Measurements from ENCODE around the gene DENND1A.

DENND1A gene

DNA sequence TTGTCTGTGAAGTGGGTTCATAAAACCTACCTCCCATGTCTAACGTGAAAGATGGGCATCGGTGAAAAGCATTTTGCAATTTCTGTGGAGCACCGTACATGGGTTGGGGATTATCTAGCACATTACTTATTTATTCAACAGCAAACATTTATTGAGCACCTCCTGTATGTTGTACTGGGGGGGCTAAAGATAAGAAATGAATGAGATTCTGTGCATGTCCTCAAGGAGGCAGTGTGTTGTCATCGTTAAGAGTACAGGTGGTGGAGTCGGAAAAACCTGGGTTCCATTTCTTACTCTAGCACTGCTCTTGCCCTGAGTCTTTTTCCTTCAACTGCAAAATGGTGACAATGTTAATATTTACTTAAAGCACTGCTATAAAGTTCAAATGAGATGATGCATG lies 30.4 kb upstream of the DENND1A start:
- no peak overlapping the region for H2BK120ac ChIP-seq (ENCODE audit: low read depth, low read length)
- no peak overlapping the region for H3K9ac ChIP-seq (ENCODE audit: low read length)
- no peak overlapping the region for H2BK15ac ChIP-seq (ENCODE audit: low read depth, poor library complexity, severe bottlenecking)
- H3K36me3 ChIP-seq (ENCODE audit: control insufficient read depth in 1 of 2, insufficient read depth in 2 of 2, low read depth in 1 of 2, low read length in 2 of 2) = no peaks in the 10 kb centered on the region
- H3K23ac ChIP-seq (ENCODE audit: low read length in 2 of 2) = no peak overlapping the region
- WGBS = 67% methylated on average over 4 of the region's 5 CpGs
- H3K14ac ChIP-seq (ENCODE audit: low read length in 2 of 2) = no peak overlapping the region
- H3K9me3 ChIP-seq (ENCODE audit: control insufficient read depth, low read length) = peaks cover 7% of the 10 kb centered on the region
- H4K91ac ChIP-seq (ENCODE audit: low read length) = no peak overlapping the region
- peaks cover 44 to 58% of the 10 kb centered on the region in 2 experiments for H3K27me3 ChIP-seq (ENCODE audit: control insufficient read depth in 1 of 2, insufficient read depth in 1 of 2, low read length in 2 of 2)
- DNase-seq = no peak
- no peak overlapping the region for H2AFZ ChIP-seq (ENCODE audit: low read depth, low read length)
- H3K27ac ChIP-seq (ENCODE audit: low read length, poor library complexity, severe bottlenecking) = no peak overlapping the region
- no peak overlapping the region for H3K4me3 ChIP-seq (ENCODE audit: insufficient read depth in 1 of 2, low read depth in 1 of 2, low read length in 2 of 2)
- no peak overlapping the region for H2AK5ac ChIP-seq (ENCODE audit: low read length, severe bottlenecking)
- H3K4ac ChIP-seq (ENCODE audit: low read depth in 1 of 2, low read length in 2 of 2) = no peak overlapping the region
- no peaks in the 10 kb centered on the region for H3K4me1 ChIP-seq (ENCODE audit: control insufficient read depth, insufficient read depth, low read depth, low read length)
- H4K8ac ChIP-seq (ENCODE audit: low read length) = no peak overlapping the region
- H2BK5ac ChIP-seq (ENCODE audit: low read depth, low read length, poor library complexity, severe bottlenecking) = no peak overlapping the region
- H2BK12ac ChIP-seq (ENCODE audit: low read length in 2 of 2) = no peak overlapping the region
- H3K79me1 ChIP-seq (replicated peaks; ENCODE audit: low read length, poor library complexity, severe bottlenecking) = no peaks in the 10 kb centered on the region
- H3K18ac ChIP-seq (ENCODE audit: low read depth in 1 of 2, low read length in 2 of 2) = no peak overlapping the region
- H3K4me2 ChIP-seq (ENCODE audit: low read length, poor library complexity, severe bottlenecking) = no peak overlapping the region

GRCh38 chr9:123959787-123960186 lies 29.9 kb upstream of the DENND1A start:
- H2BK5ac ChIP-seq (ENCODE audit: low read depth, low read length, poor library complexity, severe bottlenecking) = no peak overlapping the region
- no peak for DNase-seq
- H2BK120ac ChIP-seq (ENCODE audit: low read depth, low read length) = no peak overlapping the region
- peaks cover 7% of the 10 kb centered on the region for H3K9me3 ChIP-seq (ENCODE audit: control insufficient read depth, low read length)
- 91% methylated on average over 3 of the region's 4 CpGs for WGBS
- no peak overlapping the region for H2BK12ac ChIP-seq (ENCODE audit: low read length in 2 of 2)
- no peak overlapping the region for H4K91ac ChIP-seq (ENCODE audit: low read length)
- no peak overlapping the region for H4K8ac ChIP-seq (ENCODE audit: low read length)
- no peaks in the 10 kb centered on the region for H3K4me1 ChIP-seq (ENCODE audit: control insufficient read depth, insufficient read depth, low read depth, low read length)
- no peak overlapping the region for H2BK15ac ChIP-seq (ENCODE audit: low read depth, poor library complexity, severe bottlenecking)
- no peak overlapping the region for H3K18ac ChIP-seq (ENCODE audit: low read depth in 1 of 2, low read length in 2 of 2)
- H3K27ac ChIP-seq (ENCODE audit: low read length, poor library complexity, severe bottlenecking) = no peak overlapping the region
- H3K4me2 ChIP-seq (ENCODE audit: low read length, poor library complexity, severe bottlenecking) = no peak overlapping the region
- no peak overlapping the region for H3K9ac ChIP-seq (ENCODE audit: low read length)
- H3K79me1 ChIP-seq (replicated peaks; ENCODE audit: low read length, poor library complexity, severe bottlenecking) = no peaks in the 10 kb centered on the region
- no peak overlapping the region for H3K23ac ChIP-seq (ENCODE audit: low read length in 2 of 2)
- no peak overlapping the region for H3K4ac ChIP-seq (ENCODE audit: low read depth in 1 of 2, low read length in 2 of 2)
- H2AK5ac ChIP-seq (ENCODE audit: low read length, severe bottlenecking) = no peak overlapping the region
- no peak overlapping the region for H3K4me3 ChIP-seq (ENCODE audit: insufficient read depth in 1 of 2, low read depth in 1 of 2, low read length in 2 of 2)
- peaks cover 41 to 53% of the 10 kb centered on the region in 2 experiments for H3K27me3 ChIP-seq (ENCODE audit: control insufficient read depth in 1 of 2, insufficient read depth in 1 of 2, low read length in 2 of 2)
- H3K14ac ChIP-seq (ENCODE audit: low read length in 2 of 2) = no peak overlapping the region
- no peaks in the 10 kb centered on the region for H3K36me3 ChIP-seq (ENCODE audit: control insufficient read depth in 1 of 2, insufficient read depth in 2 of 2, low read depth in 1 of 2, low read length in 2 of 2)
- no peak overlapping the region for H2AFZ ChIP-seq (ENCODE audit: low read depth, low read length)

DNA sequence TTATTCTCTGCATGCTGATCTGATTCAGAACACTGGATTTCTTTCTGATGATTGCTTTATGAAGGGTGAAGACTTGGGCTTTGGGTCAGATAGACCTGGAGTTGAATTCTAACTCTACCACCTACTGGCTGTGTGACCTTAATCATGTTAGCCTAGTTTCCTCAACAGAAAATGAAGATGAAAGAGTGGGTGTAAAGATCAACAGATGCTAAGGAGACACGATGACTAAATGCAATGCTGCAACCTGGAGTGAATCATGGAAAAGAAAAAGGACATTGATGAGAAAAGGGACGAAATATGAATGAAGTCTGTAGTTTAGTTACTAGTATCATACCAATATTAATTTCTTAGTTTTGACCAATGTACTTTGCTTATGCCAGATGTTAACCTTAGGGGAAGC lies 27.8 kb upstream of the DENND1A start:
- H2BK5ac ChIP-seq (ENCODE audit: low read depth, low read length, poor library complexity, severe bottlenecking) = no peak overlapping the region
- H3K9me3 ChIP-seq (ENCODE audit: control insufficient read depth, low read length) = peaks cover 7% of the 10 kb centered on the region
- H3K4me1 ChIP-seq (ENCODE audit: control insufficient read depth, insufficient read depth, low read depth, low read length) = no peaks in the 10 kb centered on the region
- no peak overlapping the region for H3K4ac ChIP-seq (ENCODE audit: low read depth in 1 of 2, low read length in 2 of 2)
- H3K27me3 ChIP-seq (ENCODE audit: control insufficient read depth in 1 of 2, insufficient read depth in 1 of 2, low read length in 2 of 2) = peaks cover 44 to 48% of the 10 kb centered on the region in 2 experiments
- no peak overlapping the region for H2AK5ac ChIP-seq (ENCODE audit: low read length, severe bottlenecking)
- no peak overlapping the region for H3K9ac ChIP-seq (ENCODE audit: low read length)
- H3K79me1 ChIP-seq (replicated peaks; ENCODE audit: low read length, poor library complexity, severe bottlenecking) = no peaks in the 10 kb centered on the region
- H2AFZ ChIP-seq (ENCODE audit: low read depth, low read length) = no peak overlapping the region
- H3K18ac ChIP-seq (ENCODE audit: low read depth in 1 of 2, low read length in 2 of 2) = no peak overlapping the region
- H2BK12ac ChIP-seq (ENCODE audit: low read length in 2 of 2) = no peak overlapping the region
- no peak overlapping the region for H3K4me2 ChIP-seq (ENCODE audit: low read length, poor library complexity, severe bottlenecking)
- WGBS = 58% methylated on average over 1 of the region's 2 CpGs
- H2BK120ac ChIP-seq (ENCODE audit: low read depth, low read length) = no peak overlapping the region
- H3K14ac ChIP-seq (ENCODE audit: low read length in 2 of 2) = no peak overlapping the region
- H3K4me3 ChIP-seq (ENCODE audit: insufficient read depth in 1 of 2, low read depth in 1 of 2, low read length in 2 of 2) = no peak overlapping the region
- DNase-seq = no peak
- no peak overlapping the region for H3K23ac ChIP-seq (ENCODE audit: low read length in 2 of 2)
- H3K27ac ChIP-seq (ENCODE audit: low read length, poor library complexity, severe bottlenecking) = no peak overlapping the region
- H3K36me3 ChIP-seq (ENCODE audit: control insufficient read depth in 1 of 2, insufficient read depth in 2 of 2, low read depth in 1 of 2, low read length in 2 of 2) = no peaks in the 10 kb centered on the region
- H4K8ac ChIP-seq (ENCODE audit: low read length) = no peak overlapping the region
- no peak overlapping the region for H2BK15ac ChIP-seq (ENCODE audit: low read depth, poor library complexity, severe bottlenecking)
- no peak overlapping the region for H4K91ac ChIP-seq (ENCODE audit: low read length)

GRCh38 chr9:123957168-123957721 lies 27.3 kb upstream of the DENND1A start:
- peaks cover 39 to 52% of the 10 kb centered on the region in 2 experiments for H3K27me3 ChIP-seq (ENCODE audit: control insufficient read depth in 1 of 2, insufficient read depth in 1 of 2, low read length in 2 of 2)

More at GRCh38 chr9:123957168-123957721, 27.3 kb upstream of the DENND1A start:
- Histone ChIP-seq H2AFZ (ENCODE audit: low read depth, low read length) (no peak overlapping the region), H4K8ac (ENCODE audit: low read length) (no peak overlapping the region), H2BK12ac (ENCODE audit: low read length in 2 of 2) (no peak overlapping the region), H3K4me3 (ENCODE audit: insufficient read depth in 1 of 2, low read depth in 1 of 2, low read length in 2 of 2) (no peak overlapping the region), H3K9ac (ENCODE audit: low read length) (no peak overlapping the region), H3K14ac (ENCODE audit: low read length in 2 of 2) (no peak overlapping the region), H3K4me1 (ENCODE audit: control insufficient read depth, insufficient read depth, low read depth, low read length) (no peaks in the 10 kb centered on the region), H2BK120ac (ENCODE audit: low read depth, low read length) (no peak overlapping the region), H3K79me1 (replicated peaks; ENCODE audit: low read length, poor library complexity, severe bottlenecking) (no peaks in the 10 kb centered on the region), H3K23ac (ENCODE audit: low read length in 2 of 2) (no peak overlapping the region), H3K4ac (ENCODE audit: low read depth in 1 of 2, low read length in 2 of 2) (no peak overlapping the region), H3K18ac (ENCODE audit: low read depth in 1 of 2, low read length in 2 of 2) (no peak overlapping the region), H2AK5ac (ENCODE audit: low read length, severe bottlenecking) (no peak overlapping the region), H2BK5ac (ENCODE audit: low read depth, low read length, poor library complexity, severe bottlenecking) (no peak overlapping the region), H4K91ac (ENCODE audit: low read length) (no peak overlapping the region), H3K9me3 (ENCODE audit: control insufficient read depth, low read length) (peaks cover 7% of the 10 kb centered on the region), H3K4me2 (ENCODE audit: low read length, poor library complexity, severe bottlenecking) (no peak overlapping the region), H2BK15ac (ENCODE audit: low read depth, poor library complexity, severe bottlenecking) (no peak overlapping the region), H3K27ac (ENCODE audit: low read length, poor library complexity, severe bottlenecking) (no peak overlapping the region), H3K36me3 (ENCODE audit: control insufficient read depth in 1 of 2, insufficient read depth in 2 of 2, low read depth in 1 of 2, low read length in 2 of 2) (no peaks in the 10 kb centered on the region)
- 86% methylated on average over 6 of the region's 6 CpGs for WGBS
- DNase-seq = no peak
